Fibroblast of pulmonary artery (primary cell): ENCODE results near the gene CYB5R3.
A peak's percentile ranks its signal among the peaks of the same experiment; 100 is the strongest.

ENCODE experiments used
- DNase-seq: peaks from one replicate; pipeline ENCODE4 v3.0.0-alpha.2; 2010; ENCODE audit warnings: low read depth
- H3K4me3 ChIP-seq: replicated peaks from 2 replicates; pipeline ENCODE4 v1.5.1; 2011; ENCODE audit warnings: low read depth, mild to moderate bottlenecking, control low read depth, low read length, moderate library complexity
- TF ChIP-seq, protein P1 (sequence below): IDR thresholded peaks from 2 replicates; pipeline ENCODE4 v1.5.1; 2011; ENCODE audit warnings: mild to moderate bottlenecking, control low read depth, low read length, inconsistent platforms; ENCODE audit errors: missing control alignments

CYB5R3 gene

DNA sequence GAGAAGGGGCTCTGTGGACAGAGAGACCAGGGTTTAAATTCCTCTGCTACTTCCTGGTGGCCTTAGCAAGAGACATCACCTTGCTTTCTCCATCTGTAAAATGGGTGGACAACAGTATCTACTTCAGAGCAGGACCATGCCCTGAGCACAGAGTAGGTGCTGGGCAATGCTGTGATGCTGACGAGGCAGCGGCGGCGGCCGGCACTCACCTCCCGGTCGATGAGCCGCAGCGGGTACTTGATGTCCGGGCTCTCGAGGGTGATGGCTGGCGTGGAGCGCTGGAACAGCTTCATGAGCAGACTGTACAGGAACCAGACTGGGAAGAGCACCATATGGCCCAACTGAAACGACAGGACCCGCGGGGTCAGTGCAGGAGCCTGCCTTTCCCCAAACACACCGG is 12.7 kb downstream of the CYB5R3 start:
- TF ChIP-seq, protein P1, sequence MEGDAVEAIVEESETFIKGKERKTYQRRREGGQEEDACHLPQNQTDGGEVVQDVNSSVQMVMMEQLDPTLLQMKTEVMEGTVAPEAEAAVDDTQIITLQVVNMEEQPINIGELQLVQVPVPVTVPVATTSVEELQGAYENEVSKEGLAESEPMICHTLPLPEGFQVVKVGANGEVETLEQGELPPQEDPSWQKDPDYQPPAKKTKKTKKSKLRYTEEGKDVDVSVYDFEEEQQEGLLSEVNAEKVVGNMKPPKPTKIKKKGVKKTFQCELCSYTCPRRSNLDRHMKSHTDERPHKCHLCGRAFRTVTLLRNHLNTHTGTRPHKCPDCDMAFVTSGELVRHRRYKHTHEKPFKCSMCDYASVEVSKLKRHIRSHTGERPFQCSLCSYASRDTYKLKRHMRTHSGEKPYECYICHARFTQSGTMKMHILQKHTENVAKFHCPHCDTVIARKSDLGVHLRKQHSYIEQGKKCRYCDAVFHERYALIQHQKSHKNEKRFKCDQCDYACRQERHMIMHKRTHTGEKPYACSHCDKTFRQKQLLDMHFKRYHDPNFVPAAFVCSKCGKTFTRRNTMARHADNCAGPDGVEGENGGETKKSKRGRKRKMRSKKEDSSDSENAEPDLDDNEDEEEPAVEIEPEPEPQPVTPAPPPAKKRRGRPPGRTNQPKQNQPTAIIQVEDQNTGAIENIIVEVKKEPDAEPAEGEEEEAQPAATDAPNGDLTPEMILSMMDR: no peak
- DNase-seq: no peak
- H3K4me3 ChIP-seq: no peak overlapping the region

GRCh38 chr22:42635531-42635930 is 13.7 kb downstream of the CYB5R3 start:
- peak; percentile 77 for DNase-seq
- TF ChIP-seq, protein P1: no peak

GRCh38 chr22:42633013-42633412 is 16.2 kb downstream of the CYB5R3 start:
- no peak overlapping the region for H3K4me3 ChIP-seq
- TF ChIP-seq, protein P1: no peak
- DNase-seq: no peak

More at GRCh38 chr22:42635531-42635930, 13.7 kb downstream of the CYB5R3 start:
- no peak overlapping the region for H3K4me3 ChIP-seq

DNA sequence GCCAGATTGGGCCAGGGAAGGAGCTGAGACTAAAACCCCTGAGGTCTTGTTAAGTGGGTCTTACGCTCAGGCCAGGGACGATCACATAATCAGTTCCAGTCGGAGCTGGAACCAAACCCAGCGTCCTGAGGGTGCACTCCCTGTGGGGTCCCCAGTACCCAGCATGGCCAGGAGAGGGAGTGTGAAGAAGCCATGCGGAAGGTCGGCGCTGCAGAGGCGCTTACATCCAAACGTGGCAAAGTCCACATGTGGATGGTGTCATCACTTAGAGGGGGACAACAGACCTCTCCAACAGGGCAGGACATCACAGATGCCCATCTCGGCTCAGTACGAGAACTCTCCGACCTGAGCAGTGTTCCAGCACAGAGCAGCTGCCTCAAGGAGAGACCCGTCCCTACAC is 17.1 kb downstream of the CYB5R3 start:
- DNase-seq: no peak
- H3K4me3 ChIP-seq: no peak overlapping the region
- TF ChIP-seq, protein P1: peak; percentile 35

DNA sequence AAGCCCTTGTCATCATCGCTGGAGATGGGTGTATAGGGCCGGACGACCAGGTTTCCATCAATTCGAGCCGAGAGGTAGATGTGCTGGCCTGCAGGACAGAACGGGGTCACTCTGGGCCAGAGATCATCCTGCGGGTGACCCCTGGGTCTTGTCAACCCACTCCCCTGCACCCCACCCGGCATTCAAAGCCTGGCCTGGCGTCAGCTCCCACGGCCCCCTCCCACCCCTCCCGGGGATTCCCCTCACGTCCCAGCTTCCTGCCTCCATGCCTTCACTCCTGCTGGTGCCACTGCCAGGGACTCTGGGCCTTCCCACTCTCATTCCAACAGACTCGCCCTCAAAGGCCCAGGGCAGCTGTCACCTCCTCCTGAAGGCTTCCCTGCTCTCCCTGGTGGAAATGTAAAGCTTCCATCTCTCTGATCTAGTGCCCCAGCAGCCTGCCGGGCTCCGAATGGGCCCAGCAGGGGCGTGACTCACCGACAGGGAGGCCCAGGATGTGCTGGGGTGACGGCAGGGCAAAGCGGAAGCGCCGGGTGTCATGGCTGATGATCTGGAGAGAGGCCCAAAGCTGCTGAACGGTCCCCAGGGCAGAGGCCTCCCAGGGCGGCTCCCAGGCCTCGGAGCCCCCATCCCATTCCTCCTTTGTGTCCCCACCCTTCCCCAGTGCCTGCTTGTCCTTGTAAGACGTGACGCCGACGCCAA is 18.1 kb downstream of the CYB5R3 start:
- H3K4me3 ChIP-seq: no peak overlapping the region
- DNase-seq: no peak
- TF ChIP-seq, protein P1: no peak

GRCh38 chr22:42630211-42630610 is 19.0 kb downstream of the CYB5R3 start:
- no peak for DNase-seq
- TF ChIP-seq, protein P1: no peak
- no peak overlapping the region for H3K4me3 ChIP-seq

GRCh38 chr22:42627981-42628380 is 21.2 kb downstream of the CYB5R3 start:
- no peak overlapping the region for H3K4me3 ChIP-seq
- DNase-seq: no peak
- TF ChIP-seq, protein P1: no peak
